IPS-18c (cell line): ENCODE results near the gene DHRS4L2.
"Not testable (repeated sequence)": the region's sequence is repeated elsewhere in the genome, so short reads cannot be mapped to it uniquely, and the experiment has no call there.

Source experiments
- H3K4me3 ChIP-seq: 2 replicates; pipeline ENCODE4 v1.7.0; 2013; ENCODE audit warnings: low read depth, mild to moderate bottlenecking, low read length, moderate library complexity; ENCODE audit not compliant: insufficient read depth
- H3K9me3 ChIP-seq: one replicate; pipeline ENCODE4 v1.6.1; 2013; ENCODE audit warnings: mild to moderate bottlenecking, low read length, moderate library complexity; ENCODE audit not compliant: control insufficient read depth, insufficient read depth

Gene DHRS4L2

DNA sequence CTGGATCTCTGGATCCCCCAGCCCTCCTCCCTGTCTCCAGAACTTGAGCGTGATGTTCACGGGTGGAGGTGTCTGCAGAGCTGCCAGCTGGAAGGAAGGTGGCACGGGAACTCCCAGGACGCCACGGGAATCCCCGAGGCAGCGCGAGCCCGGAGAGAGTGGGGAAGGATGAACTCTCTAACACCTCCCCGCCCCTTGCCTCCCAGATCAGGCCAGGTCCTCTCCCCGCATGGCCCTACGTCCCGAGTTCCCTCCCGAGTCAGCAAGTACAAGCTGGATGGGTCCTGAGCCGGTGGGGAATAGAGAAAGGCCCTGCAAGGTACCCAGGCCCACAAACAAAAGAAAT is 17.7 kb downstream of the DHRS4L2 start:
- not testable (repeated sequence) for H3K4me3 ChIP-seq

DNA sequence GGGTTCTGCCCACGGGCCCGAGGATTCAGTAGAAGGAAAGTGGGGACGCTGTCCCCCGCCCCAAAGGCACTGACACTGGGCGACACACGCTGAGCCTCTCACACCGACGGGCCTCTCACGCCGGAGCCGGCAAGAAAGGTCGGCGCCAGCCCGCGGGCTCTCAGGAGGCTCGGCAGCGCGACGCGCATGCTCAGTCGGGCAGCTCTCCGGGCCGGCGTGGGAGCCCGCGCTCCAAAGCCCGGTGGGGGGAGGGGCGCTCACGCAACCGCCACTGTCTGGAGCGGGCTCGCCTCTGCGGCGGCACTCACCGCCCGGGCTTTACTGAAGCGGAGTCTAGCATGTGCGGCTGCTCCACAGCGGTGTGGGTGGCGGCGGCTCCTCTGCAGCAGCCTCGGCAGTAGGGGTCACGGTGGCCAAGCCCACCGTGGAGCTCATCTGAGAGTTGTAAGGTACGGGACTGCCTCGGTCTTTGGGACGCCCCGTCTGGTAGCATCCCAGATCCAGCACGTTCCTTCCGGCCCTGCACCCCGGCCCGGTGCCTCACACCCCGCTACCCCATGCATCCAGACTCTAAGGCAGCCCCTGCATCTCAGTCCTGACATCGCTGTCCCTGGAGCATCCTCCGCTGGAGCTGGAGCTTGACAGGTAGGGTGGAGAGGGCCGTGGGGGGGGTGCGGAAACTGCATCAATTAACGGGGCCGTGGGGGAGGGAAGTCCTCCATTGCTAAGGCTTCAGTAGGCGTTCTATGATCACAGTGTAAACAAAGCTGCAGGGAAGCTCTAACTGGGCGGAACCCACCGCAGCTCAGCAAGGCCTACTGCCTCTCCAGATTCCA is 18.3 kb downstream of the DHRS4L2 start:
- not testable (repeated sequence) for H3K9me3 ChIP-seq
- peak overlapping the region; percentile 20; the same call in 1 of the 2 replicates for H3K4me3 ChIP-seq

More for the DNA sequence above, 17.7 kb downstream of the DHRS4L2 start:
- not testable (repeated sequence) for H3K9me3 ChIP-seq

DNA sequence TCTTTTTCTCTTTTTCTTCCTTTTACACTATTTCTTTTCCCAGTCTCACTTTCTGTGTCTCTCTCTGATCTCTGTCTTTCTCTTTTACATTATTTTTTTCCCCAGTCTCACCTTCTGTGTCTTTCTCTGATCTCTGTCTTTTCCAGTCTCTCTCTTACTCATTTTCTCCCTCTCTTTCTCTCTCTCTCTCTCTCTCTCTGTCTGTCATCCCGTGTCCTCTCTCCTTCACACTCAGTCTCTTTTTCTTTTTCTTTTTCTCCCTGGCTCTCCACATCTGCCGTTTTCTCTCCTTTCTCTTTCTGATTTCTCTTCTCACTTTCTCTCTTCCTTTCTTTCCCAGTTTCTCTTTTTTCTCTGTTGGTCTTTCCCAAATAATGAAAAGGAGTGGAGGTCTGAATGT is 22.3 kb downstream of the DHRS4L2 start:
- H3K4me3 ChIP-seq, result no peak overlapping the region
- H3K9me3 ChIP-seq, result no peaks in the 10 kb centered on the region

DNA sequence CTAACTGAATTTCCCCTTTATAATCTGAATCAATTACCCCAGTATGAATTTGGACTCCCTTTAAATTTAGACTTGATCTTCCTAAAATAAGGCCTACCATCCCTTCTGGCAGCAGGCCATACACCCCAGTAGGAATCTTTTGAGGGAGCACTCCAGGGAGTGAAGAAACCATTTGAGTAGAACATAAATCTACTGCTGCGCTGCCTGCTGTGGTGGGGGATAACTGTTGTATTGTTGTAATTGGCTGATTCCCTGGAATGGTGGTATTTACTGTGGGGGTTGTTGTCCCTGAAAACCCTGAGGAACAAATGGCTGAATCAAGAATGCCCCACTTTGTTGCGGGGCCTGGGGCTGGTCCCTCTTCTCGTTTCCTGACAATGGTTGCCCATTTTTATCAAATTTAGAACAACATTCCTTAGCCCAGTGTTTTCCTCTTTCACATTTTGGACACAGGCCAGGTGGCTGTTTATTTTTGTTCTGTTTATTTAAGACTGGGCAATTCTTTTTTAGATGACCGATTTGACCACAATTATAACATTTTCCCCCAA is 24.1 kb downstream of the DHRS4L2 start:
- H3K4me3 ChIP-seq, H3K9me3 ChIP-seq: not testable (repeated sequence)

DNA sequence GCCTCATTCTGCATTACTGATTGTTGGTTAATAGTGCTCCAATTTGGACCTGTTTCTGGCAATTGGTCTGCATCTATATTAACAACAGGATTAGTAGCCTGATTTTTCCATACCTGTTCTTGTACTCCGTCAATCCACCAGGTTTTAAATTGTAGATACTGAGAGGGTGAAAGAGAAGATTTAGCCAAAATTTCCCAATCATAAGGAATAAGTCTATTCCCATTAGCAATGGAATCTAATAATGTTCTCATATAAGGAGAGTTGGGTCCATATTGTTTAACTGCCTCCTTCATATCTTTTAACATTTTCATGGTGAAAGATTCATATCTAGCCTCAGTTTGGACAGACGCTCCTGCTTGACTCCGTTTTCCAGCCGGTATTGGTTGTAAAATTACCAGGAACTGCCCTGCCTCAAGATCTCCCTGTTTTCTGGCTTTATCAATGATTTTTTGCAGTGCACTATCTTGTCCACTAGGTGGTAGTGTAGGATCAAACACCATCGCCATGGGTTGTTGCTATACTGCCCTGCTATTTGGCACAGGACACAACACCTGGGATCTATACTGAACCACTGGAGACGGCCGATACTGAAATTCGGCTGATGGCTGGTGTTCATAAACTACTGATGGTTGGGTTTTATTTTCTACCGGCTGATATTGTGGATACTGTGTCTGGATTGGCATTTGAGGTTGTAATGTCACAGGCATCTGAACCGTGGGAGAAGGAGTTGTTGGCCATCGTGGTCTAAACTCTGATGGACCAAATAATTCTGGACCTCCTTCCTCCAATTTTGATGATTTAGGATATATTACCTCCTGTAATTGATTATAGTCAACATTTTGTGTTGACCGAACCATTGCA is 25.2 kb downstream of the DHRS4L2 start:
- no peak overlapping the region for H3K4me3 ChIP-seq
- no peaks in the 10 kb centered on the region for H3K9me3 ChIP-seq

DNA sequence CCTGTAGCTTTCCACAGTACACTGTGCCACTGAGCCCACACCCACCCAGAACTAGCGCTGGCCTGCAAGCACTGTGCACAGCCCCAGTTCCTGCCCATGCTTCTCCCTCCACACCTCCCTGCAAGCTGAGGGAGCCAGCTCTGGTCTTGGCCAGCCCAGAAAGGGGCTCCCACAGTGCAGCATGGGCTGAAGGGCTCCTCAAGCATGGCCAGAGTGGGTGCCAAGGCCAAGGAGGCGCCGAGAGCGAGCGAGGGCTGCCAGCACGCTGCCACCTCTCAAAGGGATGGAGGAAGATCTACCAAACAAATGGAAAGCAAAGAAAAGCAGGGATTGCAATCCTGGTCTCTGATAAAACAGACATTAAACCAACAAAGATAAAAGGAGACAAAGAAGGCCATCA is 27.0 kb downstream of the DHRS4L2 start:
- H3K4me3 ChIP-seq, H3K9me3 ChIP-seq: not testable (repeated sequence)

DNA sequence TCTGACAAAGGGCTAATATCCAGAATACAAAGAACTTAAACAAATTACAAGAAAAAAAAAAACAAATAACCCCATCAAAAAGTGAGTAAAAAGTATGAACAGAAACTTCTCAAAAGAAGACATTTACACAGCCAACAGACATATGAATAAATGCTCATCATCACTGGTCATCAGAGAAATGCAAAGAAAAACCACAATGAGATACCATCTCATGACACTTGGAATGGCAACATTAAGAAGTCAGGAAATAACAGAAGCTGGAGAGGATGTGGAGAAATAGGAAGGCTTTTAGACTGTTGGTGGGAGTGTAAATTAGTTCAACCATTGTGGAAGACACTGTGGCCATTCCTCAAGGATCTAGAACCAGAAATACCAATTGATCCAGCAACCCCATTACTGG is 30.2 kb downstream of the DHRS4L2 start:
- H3K9me3 ChIP-seq, H3K4me3 ChIP-seq: not testable (repeated sequence)

DNA sequence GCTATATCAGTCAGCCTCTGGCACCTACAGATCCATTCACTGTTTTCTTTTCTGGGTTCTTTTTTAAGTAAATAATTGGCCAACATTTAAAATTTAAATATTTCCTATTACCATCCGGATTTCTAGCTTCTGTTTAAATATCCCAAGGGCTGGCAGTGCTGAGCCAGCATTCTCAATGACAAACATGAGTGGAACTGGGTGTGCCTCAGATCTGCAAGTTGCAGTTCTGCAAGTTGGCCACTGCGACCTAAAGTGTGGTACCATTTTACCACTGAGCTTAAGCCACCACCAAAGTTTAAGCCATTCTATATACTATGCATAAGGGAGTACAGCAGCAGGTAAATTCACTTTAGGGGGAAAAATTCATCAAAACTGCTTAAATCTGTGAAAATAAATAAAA is 31.2 kb downstream of the DHRS4L2 start:
- H3K4me3 ChIP-seq, H3K9me3 ChIP-seq: not testable (repeated sequence)

DNA sequence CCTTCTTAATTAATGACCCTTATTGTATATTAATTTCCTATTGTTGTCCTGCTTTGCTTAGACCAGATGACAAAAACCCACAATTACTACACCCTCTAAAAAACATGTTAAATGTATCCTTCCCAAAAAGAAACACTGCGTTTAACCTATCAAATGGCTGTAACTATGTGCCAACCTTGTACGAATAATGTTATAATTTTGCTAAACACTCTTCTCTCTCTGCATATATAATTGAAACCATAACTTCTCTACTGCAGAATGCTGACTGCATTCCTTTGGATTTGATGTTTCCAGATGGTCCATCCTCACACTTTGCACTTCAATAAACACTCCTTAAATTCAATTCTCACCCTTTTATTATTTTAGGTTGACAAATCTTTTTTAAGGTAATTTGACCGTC is 31.8 kb downstream of the DHRS4L2 start:
- not testable (repeated sequence) for H3K4me3 ChIP-seq, H3K9me3 ChIP-seq

DNA sequence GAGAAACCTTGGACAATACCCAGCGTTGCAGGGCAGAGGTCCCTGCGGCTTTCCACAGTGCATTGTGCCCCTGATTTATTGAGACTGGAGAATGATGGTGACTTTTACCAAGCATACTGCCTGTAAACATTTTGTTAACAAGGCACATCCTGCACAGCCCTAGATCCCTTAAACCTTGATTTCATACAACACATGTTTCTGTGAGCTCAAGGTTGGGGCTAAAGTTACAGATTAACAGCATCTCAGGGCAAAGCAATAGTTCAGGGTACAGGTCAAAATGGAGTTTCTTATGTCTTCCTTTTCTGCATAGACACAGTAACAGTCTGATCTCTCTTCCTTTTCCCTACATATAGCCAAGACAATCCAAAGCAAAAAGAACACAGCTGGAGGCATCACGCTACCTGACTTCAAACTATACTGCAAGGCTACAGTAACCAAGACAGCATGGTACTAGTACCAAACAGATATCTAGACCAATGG is 36.2 kb downstream of the DHRS4L2 start:
- H3K9me3 ChIP-seq, H3K4me3 ChIP-seq: not testable (repeated sequence)

DNA sequence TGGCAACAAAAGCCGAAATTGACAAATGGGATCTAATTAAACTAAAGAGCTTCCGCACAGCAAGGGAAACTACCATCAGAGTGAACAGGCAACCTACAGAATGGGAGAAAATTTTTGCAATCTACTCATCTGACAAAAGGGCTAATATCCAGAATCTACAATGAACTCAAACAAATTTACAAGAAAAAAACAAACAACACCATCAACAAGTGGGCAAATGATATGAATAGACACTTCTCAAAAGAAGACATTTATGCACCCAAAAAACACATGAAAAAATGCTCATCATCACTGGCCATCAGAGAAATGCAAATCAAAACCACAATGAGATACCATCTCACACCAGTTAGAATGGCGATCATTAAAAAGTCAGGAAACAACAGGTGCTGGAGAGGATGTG is 41.0 kb downstream of the DHRS4L2 start:
- not testable (repeated sequence) for H3K4me3 ChIP-seq, H3K9me3 ChIP-seq

DNA sequence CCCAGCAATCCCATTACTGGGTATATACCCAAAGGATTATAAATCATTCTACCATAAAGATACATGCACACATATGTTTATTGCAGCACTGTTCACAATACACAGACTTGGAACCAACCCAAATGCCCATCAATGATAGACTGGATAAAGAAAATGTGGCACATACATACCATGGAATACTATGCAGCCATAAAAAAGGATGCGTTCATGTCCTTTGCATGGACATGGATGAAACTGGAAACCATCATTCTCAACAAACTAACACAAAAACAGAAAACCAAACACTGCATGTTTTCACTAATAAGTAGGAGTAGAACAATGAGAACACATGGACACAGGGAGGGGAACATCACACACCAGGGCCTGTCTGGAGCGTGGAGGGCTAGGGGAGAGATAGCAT is 42.6 kb downstream of the DHRS4L2 start:
- H3K4me3 ChIP-seq, H3K9me3 ChIP-seq: not testable (repeated sequence)

DNA sequence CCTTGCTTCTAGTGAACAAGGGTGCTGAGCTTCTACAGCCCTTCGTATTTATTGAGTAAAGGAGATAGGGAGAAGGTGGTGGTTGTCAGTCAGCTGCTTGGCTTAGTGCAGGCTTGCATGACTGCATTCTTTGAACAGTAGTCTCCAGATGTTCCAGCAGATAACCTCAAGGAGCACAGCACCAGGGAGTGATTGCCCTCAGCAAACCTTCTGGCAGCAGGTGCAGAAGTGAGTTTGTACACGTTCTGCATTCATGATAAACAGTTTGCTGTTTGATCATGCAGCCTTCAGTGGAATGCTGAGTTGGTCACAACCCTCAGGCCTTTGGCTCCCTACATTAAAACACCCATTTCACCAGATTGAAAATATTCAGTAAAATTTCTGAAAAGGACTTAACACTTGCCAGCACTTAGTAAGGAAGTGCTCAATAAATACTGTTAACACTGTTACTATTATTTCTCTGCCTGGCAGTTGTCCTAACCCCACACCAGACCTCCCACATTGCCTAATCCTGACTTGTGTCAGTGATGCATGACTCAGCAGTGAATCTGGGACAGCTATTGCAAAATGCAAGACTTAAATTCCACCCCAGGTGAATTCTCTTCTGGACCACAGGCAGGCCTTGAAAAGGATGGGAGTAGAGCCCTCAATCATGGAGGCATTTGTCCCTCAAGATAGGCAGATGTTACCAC is 44.1 kb downstream of the DHRS4L2 start:
- H3K4me3 ChIP-seq, result no peak overlapping the region
- peaks cover 2% of the 10 kb centered on the region for H3K9me3 ChIP-seq

DNA sequence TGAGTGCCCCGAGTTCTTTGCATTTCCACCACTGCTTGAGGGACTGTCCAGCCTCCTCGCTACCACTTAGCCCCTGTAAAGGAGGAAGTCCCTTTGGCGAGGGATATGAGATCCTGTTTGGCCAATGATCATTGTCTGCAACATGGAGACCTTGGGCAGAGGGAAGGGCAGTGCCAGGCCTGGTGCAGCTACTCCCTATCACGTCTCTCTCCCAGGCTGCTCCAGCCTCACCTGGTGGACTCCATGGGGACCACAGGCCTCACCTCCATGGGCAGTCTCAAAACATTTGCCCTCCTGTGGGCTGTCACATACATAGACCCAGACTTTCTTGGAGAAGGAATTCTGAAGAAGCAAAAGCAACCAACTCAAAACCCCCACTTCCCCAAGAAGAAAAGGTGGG is 47.0 kb downstream of the DHRS4L2 start:
- not testable (repeated sequence) for H3K9me3 ChIP-seq
- H3K4me3 ChIP-seq, result peak overlapping the region; percentile 77; the same call in 1 of the 2 replicates

DNA sequence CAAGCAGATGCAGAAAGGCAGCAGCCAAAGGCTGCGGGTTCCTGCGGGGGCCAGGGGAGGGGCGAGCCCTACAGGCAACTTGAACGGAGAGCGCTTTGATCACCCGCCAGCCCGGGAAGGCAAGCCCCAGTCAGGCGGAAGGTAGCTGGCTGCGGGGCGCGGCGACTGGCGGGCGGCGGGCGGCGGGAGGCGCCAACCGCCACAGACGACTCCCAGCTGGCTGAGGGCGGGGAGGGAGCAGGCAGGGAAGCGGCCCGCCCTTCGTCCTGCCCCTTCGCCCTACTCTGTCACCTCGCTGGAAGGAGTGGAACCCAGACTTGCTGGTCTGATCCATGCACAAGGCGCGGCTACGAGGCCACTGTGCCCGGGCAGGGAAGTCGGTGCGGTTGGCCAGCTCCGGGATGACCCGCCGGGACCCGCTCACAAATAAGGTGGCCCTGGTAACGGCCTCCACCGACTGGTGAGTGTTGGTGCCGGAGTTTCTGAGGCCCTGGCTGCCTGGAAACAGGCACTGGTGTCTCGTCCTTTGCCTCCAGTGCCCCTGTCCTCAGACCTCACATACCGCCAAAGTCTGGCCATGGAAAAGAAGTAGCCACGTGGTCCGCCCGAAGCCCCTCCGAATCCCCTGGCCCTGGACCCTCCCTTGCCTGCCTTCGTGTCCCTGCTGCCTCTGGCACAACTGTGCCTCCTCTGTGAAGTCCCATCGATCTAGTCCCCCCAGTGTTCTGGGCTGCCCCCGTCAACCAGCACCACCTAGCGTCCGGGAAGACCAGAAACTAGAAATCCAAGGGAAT is 47.6 kb downstream of the DHRS4L2 start:
- Histone ChIP-seq H3K4me3 (peak overlapping the region; percentile 77), H3K9me3 (peaks cover 2% of the 10 kb centered on the region)

DNA sequence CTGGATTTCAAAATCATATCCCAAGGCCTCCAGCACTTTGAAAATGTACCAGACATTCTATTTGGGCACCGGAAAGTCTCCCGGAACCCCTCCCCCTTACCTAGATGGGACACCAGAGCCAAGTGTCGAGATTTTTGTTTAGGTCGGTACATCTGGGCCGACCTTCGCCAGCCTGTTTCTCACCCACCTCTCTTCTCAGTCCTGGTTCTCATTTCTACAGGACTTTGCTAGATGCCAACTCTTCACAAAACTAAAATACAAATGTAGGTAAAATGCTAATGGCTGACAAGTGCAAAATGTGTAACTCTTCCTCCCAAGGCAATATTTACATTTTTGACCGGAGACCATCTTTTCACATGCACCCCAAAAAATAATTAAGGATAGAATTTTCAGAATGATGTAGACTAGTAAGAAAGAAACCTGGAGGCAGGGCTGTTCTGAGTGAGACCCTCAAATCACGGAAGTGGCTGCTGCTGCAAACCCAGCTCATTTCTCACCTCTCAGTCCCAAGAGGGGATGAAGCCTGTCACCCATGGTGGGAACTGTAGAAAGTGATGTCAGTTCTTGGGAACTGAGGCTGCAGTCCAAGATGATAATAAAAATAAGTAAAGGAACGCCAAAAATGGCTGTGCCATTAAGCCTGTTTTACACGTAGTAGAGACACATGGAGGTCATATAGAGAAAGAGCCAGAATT is 48.4 kb downstream of the DHRS4L2 start:
- H3K4me3 ChIP-seq, H3K9me3 ChIP-seq: not testable (repeated sequence)
